Astrocyte of the cerebellum (primary cell): ENCODE results near the gene CYP3A5.

Experiments used
- DNase-seq: peaks from one replicate; pipeline ENCODE4 v3.0.0-alpha.2; 2011; ENCODE audit warnings: low read depth
- H3K4me3 ChIP-seq: 2 replicates; pipeline ENCODE4 v1.5.1; 2011; ENCODE audit warnings: mild to moderate bottlenecking, low read depth, low read length, moderate library complexity
- CTCF ChIP-seq: IDR thresholded peaks from 2 replicates; pipeline ENCODE4 v1.5.1; 2012; ENCODE audit warnings: low read length, low read depth, moderate library complexity, mild to moderate bottlenecking; ENCODE audit errors: missing control alignments
- in situ Hi-C: cut with HindIII; loops from 2 replicates; pipeline ENCODE4 v1.10.0; 2017; ENCODE audit warnings: low sequenced_read_pairs

CYP3A5 gene

DNA sequence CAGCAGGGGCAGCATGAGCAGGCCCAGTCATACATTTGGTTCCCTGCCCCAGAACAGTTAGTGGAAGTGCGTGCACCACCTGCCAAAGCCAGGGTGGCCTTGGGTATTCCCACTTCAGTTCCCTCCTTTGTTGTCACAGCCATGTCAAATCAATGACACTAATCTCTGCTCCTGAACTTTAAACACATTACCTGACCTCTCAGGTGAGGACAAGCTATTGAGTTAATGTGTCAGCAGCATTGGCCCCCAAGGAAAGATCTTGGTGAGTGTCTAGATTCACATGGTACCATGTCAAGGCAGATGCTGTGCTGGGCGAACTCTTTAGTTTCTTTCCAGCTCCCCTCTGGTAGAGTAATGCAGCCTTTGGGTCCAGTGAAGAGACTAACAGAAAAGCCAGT lies 2.1 kb downstream of the CYP3A5 start:
- in situ Hi-C loops: no loop called here
- TF ChIP-seq CTCF: no peak
- H3K4me3 ChIP-seq: no peak overlapping the region
- DNase-seq: no peak

DNA sequence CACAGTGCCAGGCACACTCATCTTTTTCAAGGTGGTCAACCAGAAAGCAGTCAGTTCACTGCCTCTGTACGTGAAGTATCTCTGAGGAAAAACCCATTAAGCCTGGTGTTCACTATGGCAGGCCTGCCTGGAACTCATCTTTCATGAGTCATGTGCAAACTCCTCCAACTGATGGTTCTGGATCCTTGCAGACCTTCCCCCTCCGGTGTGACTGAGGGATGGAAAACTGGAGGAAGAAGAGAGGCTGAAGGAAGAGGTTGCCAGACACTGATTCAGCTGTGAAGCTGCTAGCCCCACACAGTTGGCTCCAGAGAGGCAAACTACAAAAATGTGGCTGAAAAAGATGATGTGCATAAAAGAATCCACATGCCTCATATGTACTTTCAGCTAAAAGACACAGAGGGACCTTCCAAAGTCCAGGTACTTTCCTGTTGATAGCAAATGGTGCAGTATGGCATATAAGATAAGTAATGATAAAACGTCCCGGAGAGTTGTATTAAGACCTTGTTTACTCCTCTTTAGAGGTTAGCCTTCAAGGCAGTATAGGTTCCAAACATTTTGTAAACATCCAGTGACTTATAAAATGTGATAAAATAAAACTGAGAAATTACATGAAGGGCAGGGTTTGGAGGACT lies 2.7 kb downstream of the CYP3A5 start:
- in situ Hi-C loops: no loop called here
- TF ChIP-seq CTCF: no peak

GRCh38 chr7:99674995-99675742 lies 4.6 kb downstream of the CYP3A5 start:
- H3K4me3 ChIP-seq: no peak overlapping the region
- in situ Hi-C loops: no loop called here
- DNase-seq: no peak
- no peak for TF ChIP-seq CTCF

More for the DNA sequence above, 2.7 kb downstream of the CYP3A5 start:
- no peak overlapping the region for H3K4me3 ChIP-seq
- no peak for DNase-seq

GRCh38 chr7:99672573-99672972 lies 7.2 kb downstream of the CYP3A5 start:
- TF ChIP-seq CTCF: no peak
- DNase-seq: no peak
- H3K4me3 ChIP-seq: no peak overlapping the region
- in situ Hi-C loops: no loop called here

DNA sequence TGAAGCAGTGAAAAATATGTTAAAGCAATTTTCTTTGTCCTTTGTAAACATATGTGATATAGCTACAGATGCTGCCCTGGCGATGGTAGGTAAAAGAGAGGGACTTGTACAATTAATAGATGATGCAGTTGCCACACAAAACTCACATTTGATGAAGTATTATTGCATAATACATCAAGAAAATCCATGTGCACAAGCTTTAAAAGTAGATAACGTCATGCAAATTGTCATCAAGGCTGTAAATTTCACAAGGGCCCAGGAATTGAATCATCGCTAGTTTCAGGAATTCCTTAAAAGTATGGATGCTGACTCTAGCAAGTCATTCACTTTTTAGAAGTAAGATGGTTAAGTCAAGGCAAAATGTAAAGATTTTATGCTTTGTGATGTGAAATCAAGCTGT lies 10.0 kb downstream of the CYP3A5 start:
- in situ Hi-C loops: no loop called here
- no peak for DNase-seq
- no peak overlapping the region for H3K4me3 ChIP-seq
- no peak for TF ChIP-seq CTCF

DNA sequence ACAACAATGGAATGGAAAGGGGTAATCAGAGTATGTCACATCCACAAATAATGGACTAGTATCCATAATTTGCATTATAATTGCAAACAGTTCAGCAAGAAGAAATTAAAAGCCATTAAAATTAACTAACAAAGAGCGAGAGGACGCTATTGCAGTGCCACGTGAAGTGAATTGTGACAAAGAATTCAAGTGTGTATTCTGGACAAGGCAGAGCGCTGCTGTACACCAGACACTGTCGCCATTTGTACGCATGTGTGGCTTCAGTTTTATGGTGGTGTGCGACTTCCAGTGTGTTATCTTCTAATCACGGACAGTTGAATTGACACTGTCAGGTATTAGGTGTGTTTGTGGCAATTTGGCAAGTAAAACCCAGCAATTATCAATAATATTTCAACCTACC lies 11.3 kb downstream of the CYP3A5 start:
- no peak for TF ChIP-seq CTCF
- in situ Hi-C loops: no loop called here
- H3K4me3 ChIP-seq: no peak overlapping the region
- no peak for DNase-seq
